Inferior parietal cortex (tissue), 1 donor: ENCODE data around the gene OLFM2.
A peak's percentile ranks its signal among the peaks of the same experiment; 100 is the strongest.
"Not testable (repeated sequence)": the region's sequence is repeated elsewhere in the genome, so short reads cannot be mapped to it uniquely, and the experiment has no call there.

ENCODE experiments used
- DNase-seq: peaks from one replicate; pipeline ENCODE4 v3.0.0-alpha.2; 2016; ENCODE audit errors: extremely low spot score

OLFM2 gene

GRCh38 chr19:9936326-9937000 lies at the start of gene OLFM2:
Gene OLFM2 (minus strand): TSS chr19:9936515. CDS start chr19:9936366, 149 bp downstream.
- DNase-seq, result no peak

DNA sequence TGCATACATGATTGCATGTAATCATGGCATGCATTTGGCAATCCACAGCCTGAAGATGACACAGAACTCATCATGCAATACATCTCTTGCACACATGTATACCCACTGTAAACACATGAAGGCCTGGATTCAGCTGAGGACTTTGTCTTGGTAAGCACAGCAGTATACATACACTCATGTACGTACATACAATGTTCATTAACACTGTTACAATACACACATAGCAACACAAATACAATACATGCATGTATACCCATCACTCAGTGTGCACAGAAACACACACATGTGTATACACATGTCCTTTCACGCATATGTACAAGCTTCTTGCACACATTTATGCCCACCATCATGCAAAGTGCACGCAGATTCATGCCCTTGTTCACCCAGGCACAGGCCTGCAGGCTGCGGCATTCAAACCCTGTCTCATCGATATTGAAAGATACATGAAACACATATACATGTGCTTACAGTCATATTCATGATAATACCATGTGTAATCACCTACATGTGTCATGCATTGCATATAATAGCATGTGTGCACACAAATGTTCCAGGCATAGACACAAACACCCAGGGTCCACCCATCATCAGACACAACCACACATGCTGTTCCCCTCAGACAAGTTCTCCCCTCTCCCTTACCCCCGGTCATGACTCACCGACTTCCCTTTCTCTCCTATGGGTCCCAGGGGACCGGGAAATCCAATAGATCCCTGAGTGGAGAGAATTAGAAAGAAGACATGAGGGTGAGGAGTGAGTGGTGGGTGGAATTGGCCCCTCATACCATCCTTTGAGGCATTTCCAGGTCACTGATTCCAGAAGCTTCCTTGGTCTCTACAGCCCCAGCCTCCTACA lies 45.3 kb upstream of the OLFM2 start:
- no peak for DNase-seq

- DNase-seq, result no peak
These were observed 35.8 kb upstream of the OLFM2 start for GRCh38 chr19:9972103-9972502.

DNA sequence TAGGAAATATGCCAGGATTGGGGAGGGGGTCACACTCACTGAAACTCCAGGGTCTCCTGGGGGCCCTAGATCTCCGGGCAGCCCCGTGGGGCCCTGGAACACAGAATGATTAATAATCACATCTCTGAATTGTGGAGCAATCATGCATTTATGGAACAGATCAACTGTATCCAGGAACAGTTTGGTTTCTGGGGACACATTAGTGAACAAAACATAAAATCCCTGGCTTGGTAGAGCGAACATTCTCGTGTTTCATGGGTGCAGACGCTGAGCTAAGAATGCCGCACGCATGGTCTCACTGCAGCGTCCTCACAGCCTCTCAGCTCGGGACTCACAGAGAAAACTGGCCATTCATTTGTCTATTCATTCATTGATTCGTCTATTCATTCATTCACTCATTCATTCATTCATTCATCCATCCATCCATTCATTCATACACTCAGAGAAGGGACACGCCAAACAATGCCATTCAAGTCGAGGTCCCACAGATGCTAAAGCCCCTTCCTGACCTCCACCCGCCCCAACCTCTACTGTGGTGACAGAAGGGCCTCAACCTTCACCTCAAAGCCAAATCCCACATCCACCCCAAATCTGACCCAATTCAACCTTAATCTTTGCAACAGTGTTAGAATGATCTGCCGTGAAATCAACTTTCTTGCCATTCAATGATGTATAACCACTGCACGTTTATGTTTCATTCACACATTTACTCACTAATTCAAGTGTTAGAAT lies 35.0 kb upstream of the OLFM2 start:
- no peak for DNase-seq

GRCh38 chr19:9970481-9970880 lies 34.2 kb upstream of the OLFM2 start:
- DNase-seq, result no peak

DNA sequence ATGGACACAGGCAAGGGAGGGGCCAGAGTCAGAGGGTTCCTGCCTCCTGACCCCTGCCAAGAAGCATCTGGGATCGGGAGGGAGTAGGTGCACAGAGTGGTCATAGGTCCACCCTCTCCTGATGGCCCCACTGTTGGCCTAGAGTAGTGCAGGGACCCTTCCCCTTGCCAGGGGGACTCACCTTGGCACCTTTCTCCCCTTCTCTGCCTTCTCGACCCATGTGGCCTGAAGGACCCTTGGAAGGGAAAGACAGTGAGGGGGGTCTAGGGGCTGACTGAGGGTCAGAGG lies 33.3 kb upstream of the OLFM2 start:
- DNase-seq, result no peak

- no peak for DNase-seq
These were observed 32.7 kb upstream of the OLFM2 start for GRCh38 chr19:9968820-9969687.

DNA sequence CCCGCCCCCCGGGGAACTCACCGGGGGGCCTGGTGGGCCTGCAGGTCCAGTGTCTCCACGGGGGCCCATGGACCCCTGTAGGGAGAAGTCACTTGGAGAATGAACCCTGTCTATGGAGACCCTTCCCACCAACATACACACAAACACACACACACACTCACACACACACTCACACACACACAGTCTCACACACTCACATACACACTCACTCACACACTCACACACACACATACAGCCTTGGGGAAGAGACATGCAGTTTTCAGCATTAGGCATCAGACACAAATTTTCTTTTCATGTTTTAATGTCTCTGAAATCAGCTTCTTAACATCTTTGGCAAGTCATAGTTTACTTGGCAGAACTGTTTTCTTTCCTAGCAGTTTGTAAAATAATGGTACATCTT lies 31.0 kb upstream of the OLFM2 start:
- no peak for DNase-seq

DNA sequence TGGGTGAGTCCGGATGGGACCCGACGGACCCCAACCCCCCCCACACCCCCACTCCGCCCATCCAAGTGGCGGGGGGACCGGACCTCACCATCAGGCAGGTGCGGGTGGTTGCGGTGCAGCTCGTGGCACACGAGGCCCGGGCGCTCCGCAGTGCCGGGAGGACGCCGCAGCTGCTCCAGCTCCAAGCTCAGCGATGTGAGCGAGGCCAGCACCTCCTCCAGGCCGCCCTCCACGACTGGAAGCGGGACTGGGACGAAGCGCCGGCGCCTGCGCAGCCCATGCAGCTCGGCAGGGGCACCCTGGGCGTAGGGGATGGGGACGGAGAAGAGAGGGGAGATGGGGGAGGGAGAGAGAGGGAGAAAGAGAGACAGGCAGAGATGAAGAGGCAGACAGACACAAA lies 30.1 kb upstream of the OLFM2 start:
- no peak for DNase-seq

GRCh38 chr19:9966024-9966423 lies 29.7 kb upstream of the OLFM2 start:
- DNase-seq, result no peak

DNA sequence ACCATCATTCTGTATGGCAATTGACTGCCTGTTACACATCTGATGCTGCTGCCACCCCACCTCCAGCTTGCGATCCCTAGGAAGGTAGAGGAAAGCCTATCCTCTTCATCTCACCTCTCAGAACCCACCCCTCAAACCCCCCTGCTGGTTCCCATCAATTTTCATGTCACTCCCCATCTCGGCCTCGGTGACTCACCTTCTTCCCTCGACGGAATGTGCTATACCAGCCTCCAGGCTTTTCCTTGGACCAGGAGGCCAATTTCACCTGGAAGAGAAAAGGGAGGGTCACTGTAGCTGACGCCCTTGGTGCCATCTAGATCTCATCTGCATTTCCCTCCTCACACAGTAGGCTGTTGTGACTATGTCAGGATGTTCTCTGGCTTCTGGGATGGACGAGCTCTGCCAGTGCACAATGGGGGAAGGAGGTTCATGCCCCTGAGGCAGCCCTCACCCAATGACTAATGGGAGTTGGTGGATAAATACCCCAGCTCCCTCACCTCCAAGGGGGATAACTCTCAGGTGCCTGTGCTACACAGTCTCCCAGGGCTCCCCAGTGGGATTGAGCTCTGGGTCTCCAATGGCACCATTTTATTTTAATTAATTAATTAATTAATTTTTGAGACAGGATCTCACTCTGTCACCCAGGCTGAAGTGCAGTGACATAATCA lies 26.4 kb upstream of the OLFM2 start:
- DNase-seq, result no peak

GRCh38 chr19:9961103-9961502 lies 24.8 kb upstream of the OLFM2 start:
- no peak for DNase-seq

GRCh38 chr19:9958379-9958821 lies 22.1 kb upstream of the OLFM2 start:
- no peak for DNase-seq

DNA sequence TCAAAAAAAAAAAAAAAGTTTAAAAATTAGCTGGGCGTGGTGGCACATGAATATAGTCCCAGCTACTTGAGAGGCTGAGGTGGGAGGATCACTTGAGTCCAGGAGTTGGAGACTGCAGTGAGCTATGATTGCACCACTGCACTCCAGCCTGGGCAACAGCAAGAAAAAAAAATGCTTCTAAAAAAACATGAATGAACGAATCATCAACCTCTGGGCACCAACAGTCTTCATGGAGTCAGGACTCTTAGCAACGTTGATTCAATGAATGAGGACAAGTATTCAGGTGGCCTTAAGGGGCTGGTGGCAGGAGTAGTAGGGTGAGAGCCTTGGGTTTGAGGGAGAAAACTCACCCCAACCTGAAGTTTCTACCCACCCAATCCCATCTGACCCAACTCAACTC lies 20.6 kb upstream of the OLFM2 start:
- no peak for DNase-seq

- peak; percentile 33 for DNase-seq
These were observed 17.7 kb upstream of the OLFM2 start for GRCh38 chr19:9953802-9954542.

DNA sequence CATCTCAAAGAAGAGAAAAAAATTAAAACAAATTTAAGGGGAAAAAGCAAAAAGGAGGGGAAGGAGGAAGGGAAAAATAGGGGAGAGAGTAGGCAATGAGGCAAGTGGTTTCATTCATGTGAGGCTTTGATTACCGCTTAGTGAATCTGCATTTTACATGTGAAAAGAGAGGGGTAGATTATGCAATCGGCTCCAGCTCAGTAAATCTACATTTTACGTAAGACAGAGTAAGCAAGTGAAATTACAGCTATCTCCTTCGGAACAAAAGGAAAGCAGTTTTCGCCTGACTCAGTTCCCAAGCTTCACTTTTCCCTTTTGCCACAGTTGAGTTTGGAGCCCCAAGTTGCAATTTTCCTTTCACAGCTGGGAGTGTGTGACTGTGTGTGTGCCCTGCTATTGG lies 16.0 kb upstream of the OLFM2 start:
- no peak for DNase-seq

- DNase-seq, result no peak
These were observed 11.1 kb upstream of the OLFM2 start for GRCh38 chr19:9947441-9947840.

GRCh38 chr19:9946528-9947125 lies 10.3 kb upstream of the OLFM2 start:
- not testable (repeated sequence) for DNase-seq

DNA sequence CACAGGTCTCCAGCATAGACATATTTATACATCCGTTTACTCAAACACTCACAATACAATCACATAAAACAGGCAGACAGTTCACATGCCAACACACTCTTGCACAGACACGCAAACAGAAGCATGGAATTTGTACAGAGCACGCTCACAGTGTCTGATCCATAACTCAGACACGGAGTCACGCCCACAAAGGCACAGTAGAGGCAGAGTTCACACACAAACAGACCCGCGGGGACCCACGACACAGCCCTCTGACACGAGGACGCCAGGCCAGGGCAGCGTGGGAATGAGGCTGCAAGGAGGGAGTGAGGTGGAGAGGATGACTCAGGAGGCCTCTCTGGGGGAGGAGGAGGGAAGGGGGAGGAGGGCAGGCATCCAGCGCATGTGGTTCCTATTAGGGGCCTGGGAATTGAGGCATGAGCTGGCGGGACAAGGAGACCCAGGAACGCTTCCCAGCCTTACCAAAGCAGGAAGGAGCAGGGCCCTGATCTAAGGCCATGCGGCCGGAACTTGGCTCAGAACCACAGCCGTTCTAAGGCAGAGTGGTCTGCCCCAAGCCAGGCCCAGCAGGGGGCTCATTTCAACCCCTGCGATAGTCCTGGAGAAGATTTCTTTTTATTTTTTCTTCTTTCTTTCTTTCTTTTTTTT lies 9.1 kb upstream of the OLFM2 start:
- peak; percentile 25 for DNase-seq

DNA sequence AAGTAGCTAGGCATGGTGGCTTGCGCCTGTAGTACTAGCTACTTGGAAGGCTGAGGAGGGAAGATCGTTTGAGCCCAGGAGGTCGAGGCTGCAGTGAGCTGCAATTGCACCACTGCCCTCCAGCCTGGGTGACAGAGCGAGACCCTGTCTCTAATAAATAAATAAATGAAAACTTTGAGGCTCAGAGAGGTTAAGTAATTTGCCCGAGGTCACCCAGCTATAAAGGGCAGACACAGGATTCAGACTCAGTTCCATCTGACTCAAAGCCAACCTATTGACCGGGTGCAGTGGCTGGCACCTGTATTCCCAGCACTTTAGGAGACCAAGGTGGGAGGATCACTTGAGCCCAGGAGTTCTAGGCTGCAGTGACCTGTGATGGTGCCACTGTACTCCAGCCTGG lies 7.4 kb upstream of the OLFM2 start:
- DNase-seq, result no peak
